ENCODE results near the gene OMA1. TPM values are rescaled to one million over a fixed set of nuclear protein-coding genes. Genes with fewer than 3 reads are reported as not detected.

OMA1 gene
- polyA plus RNA-seq, 3 donors, result 11.2 to 24.5 (median 15.3) TPM

- intact Hi-C loops (cut with micrococcal nuclease), result no loop called here
- H3K36me3 ChIP-seq (replicated peaks in 1 of 2; ENCODE audit: control insufficient read depth in 1 of 2, insufficient read depth in 2 of 2, low read length in 2 of 2), result peaks cover 7 to 17% of the 10 kb centered on the region in 2 donors
Observed at GRCh38 chr1:58480191-58480590, 66.3 kb downstream of the OMA1 start.

GRCh38 chr1:58477390-58477789, 69.1 kb downstream of the OMA1 start:
- H4K20me1 ChIP-seq (ENCODE audit: insufficient read depth, low read length), result no peaks in the 10 kb centered on the region
- Mint-ChIP-seq H3K27me3 (ENCODE audit: low read depth in 3 of 3) (peaks cover 0 to 4% (median 1%) of the 10 kb centered on the region in 3 donors), H3K36me3 (peaks cover 23 to 29% of the 10 kb centered on the region in 2 donors), H3K4me1 (no peaks in the 10 kb centered on the region), H3K9me3 (peaks cover 0 to 3% (median 0%) of the 10 kb centered on the region in 7 donors), H3K4me3 (no peak overlapping the region), H3K27ac (peak overlapping the region in 1 of 7 donors; percentile 25)
- H3K4me2 ChIP-seq (replicated peaks; ENCODE audit: extremely low read depth, low read length, poor library complexity, severe bottlenecking), result no peak overlapping the region
- H3K79me2 ChIP-seq (ENCODE audit: insufficient read depth, low read length), result no peaks in the 10 kb centered on the region
- no CpG with 5 or more reads among the region's 3 CpGs for WGBS (ENCODE audit: insufficient coverage)
- intact Hi-C loops (cut with micrococcal nuclease), result no loop called here
- TF ChIP-seq CTCF (IDR thresholded peaks at IDR 0.05), result no peak
- H3K36me3 ChIP-seq (replicated peaks in 1 of 2; ENCODE audit: control insufficient read depth in 1 of 2, insufficient read depth in 2 of 2, low read length in 2 of 2), result peaks cover 2 to 10% of the 10 kb centered on the region in 2 donors
- H3K27me3 ChIP-seq (ENCODE audit: control insufficient read depth in 2 of 2, insufficient read depth in 2 of 2, low read length in 2 of 2), result no peaks in the 10 kb centered on the region
- no peak overlapping the region for H2AFZ ChIP-seq (ENCODE audit: insufficient read depth, low read depth, low read length, poor library complexity, severe bottlenecking)
- no peak overlapping the region for H3K9ac ChIP-seq (ENCODE audit: insufficient read depth, low read length, poor library complexity, severe bottlenecking)
- no peaks in the 10 kb centered on the region for H3K9me3 ChIP-seq (replicated peaks in 1 of 2; ENCODE audit: control insufficient read depth in 1 of 2, insufficient read depth in 1 of 2, low read length in 2 of 2)
- H3K4me1 ChIP-seq (ENCODE audit: control insufficient read depth in 1 of 2, insufficient read depth in 2 of 2, low read length in 2 of 2), result no peaks in the 10 kb centered on the region
- H3K4me3 ChIP-seq (replicated peaks in 1 of 3; ENCODE audit: low read depth in 2 of 3, low read length in 3 of 3), result no peak overlapping the region
- DNase-seq, result no peak
- no peak overlapping the region for H3K27ac ChIP-seq (ENCODE audit: low read depth in 1 of 2, low read length in 2 of 2)

More at GRCh38 chr1:58480191-58480590, 66.3 kb downstream of the OMA1 start:
- peaks cover 0 to 3% (median 0%) of the 10 kb centered on the region in 7 donors for H3K9me3 Mint-ChIP-seq
- H3K79me2 ChIP-seq (ENCODE audit: insufficient read depth, low read length), result no peaks in the 10 kb centered on the region
- no peak overlapping the region for H3K4me3 Mint-ChIP-seq
- H3K9ac ChIP-seq (ENCODE audit: insufficient read depth, low read length, poor library complexity, severe bottlenecking), result no peak overlapping the region
- no peak overlapping the region for H3K4me2 ChIP-seq (replicated peaks; ENCODE audit: extremely low read depth, low read length, poor library complexity, severe bottlenecking)
- H3K4me1 ChIP-seq (ENCODE audit: control insufficient read depth in 1 of 2, insufficient read depth in 2 of 2, low read length in 2 of 2), result no peaks in the 10 kb centered on the region
- peaks cover 35 to 43% of the 10 kb centered on the region in 2 donors for H3K36me3 Mint-ChIP-seq
- H4K20me1 ChIP-seq (ENCODE audit: insufficient read depth, low read length), result no peaks in the 10 kb centered on the region
- H3K9me3 ChIP-seq (replicated peaks in 1 of 2; ENCODE audit: control insufficient read depth in 1 of 2, insufficient read depth in 1 of 2, low read length in 2 of 2), result no peaks in the 10 kb centered on the region
- no peak overlapping the region for H2AFZ ChIP-seq (ENCODE audit: insufficient read depth, low read depth, low read length, poor library complexity, severe bottlenecking)
- peaks cover 0 to 4% (median 1%) of the 10 kb centered on the region in 3 donors for H3K27me3 Mint-ChIP-seq (ENCODE audit: low read depth in 3 of 3)
- TF ChIP-seq CTCF (IDR thresholded peaks at IDR 0.05), result no peak
- 87% methylated on average over 2 of the region's 2 CpGs for WGBS (ENCODE audit: insufficient coverage)
- no peak overlapping the region for H3K4me3 ChIP-seq (replicated peaks in 1 of 3; ENCODE audit: low read depth in 2 of 3, low read length in 3 of 3)
- H3K4me1 Mint-ChIP-seq, result no peaks in the 10 kb centered on the region
- H3K27ac ChIP-seq (ENCODE audit: low read depth in 1 of 2, low read length in 2 of 2), result no peak overlapping the region
- no peaks in the 10 kb centered on the region for H3K27me3 ChIP-seq (ENCODE audit: control insufficient read depth in 2 of 2, insufficient read depth in 2 of 2, low read length in 2 of 2)
- H3K27ac Mint-ChIP-seq, result no peak overlapping the region
- no peak for DNase-seq
